ENCODE results near the gene BHLHA15.

Gene BHLHA15

DNA sequence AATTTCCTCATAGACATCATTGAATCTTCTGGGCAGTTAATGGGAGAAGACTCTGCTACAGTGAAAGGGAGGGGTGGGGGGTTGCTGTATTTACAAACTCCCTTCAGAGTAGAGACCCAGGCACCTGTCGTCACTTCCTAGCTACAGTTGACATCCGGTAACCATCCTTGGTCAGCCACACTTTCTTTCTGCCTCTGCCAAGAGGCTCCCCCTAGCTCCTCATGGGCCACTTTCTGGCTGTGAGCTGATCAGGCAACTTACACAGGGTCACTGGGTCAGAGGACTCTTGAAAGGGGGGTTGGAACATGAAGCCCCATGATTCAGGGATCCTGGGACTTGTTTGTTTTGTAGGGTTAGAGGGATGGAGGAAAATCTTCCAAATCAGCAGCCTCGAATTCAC lies 39.5 kb downstream of the BHLHA15 start:
- no peak for FAIRE-seq

GRCh38 chr7:98251231-98251600 lies 40.0 kb downstream of the BHLHA15 start:
- no peak for FAIRE-seq

DNA sequence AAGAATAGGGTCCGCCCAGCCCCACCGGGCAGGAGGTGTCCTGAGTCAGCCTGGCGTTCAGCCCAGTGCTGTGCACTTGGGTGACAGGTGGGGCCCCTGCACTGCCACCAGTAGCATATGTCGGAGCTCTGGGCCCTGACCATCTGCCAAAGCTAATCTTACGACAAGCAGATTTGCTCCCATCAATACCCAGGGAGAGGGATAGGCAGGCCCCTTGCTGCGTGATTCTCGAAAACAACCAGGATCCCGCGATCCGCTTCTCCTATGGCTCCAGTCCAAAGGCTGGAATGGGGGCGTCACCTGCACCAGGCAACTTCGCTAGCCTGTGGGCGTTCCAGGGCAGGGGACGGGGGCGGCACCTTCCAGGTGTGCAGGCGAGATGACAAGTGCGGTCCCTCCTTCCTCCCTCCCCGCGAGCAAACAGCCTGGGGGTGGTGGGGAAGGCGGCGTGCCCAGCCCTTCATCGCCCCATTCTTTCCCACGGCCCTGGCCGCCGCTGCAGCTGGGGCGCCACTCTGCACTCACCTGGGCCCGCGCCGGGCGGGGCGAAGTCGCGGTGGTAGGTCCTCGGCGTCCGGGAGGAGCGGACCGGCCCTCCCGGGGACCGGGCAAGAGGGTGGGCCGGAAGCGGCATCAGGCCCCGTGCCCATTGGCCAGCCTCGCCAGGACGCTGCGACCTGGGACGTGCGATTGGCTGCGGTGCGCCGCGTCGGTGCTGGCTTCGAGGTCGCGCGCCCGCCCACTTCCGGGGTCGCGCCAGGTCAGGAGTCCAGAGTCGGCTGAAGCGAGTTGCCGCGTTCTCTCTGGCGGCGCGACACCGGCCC lies 40.6 kb downstream of the BHLHA15 start, which contains the start of gene TECPR1:
Gene TECPR1, minus strand, starts transcription at position 632 of the 824 bp plus-strand sequence. CDS start 6,086 bp downstream, outside the sequence.
- no peak for FAIRE-seq

GRCh38 chr7:98252425-98253054 lies 41.3 kb downstream of the BHLHA15 start:
- FAIRE-seq: no peak

DNA sequence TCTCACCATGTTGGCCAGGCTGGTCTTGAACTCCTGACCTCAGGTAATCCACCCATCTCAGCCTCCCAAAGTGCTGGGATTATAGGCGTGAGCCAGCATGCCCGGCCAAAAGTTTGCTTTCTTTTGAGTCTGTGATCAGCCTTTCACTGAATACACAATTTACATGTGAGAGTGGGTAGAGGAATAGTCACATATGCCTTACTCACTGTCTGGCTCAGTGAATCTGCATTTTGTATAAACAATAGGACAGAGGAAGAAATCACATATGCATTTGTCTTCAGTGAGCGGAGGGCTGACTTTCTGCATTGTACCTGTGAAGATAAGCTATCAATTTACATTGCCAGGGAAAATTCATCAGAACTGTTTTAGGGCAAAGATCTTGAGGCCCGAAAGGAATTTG lies 43.3 kb downstream of the BHLHA15 start:
- FAIRE-seq: no peak

GRCh38 chr7:98254951-98255610 lies 43.8 kb downstream of the BHLHA15 start:
- FAIRE-seq: no peak

GRCh38 chr7:98256431-98256830 lies 45.2 kb downstream of the BHLHA15 start:
- FAIRE-seq: no peak

DNA sequence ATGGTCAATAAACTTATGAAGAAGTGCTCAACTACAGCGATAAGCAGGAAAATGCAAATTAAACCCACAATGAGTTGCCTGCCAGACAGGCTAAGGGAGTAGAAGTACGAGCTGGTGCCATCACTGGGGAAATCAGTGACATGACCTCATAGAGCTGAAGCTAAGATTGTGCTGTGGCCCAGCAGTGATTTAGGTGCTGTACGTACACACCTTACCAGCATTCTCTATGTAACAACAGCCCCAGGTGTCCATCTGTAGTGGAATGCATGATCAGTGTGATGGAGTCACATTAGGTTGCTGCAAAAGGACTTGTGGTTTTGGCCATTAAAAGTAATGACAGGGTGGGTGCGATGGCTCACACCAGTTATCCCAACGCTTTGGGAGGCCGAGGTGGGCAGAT lies 46.5 kb downstream of the BHLHA15 start:
- no peak for FAIRE-seq
